Nephron (organoid): ENCODE data around the gene TRIM9.

ENCODE experiments used
- H3K27ac Mint-ChIP-seq, 3 experiments: 2 replicates each; pipeline ENCODE4 v1.8.0; 2020; ENCODE audit warnings: mixed read lengths in 3 of 3, mild to moderate bottlenecking in 2 of 3, moderate library complexity in 1 of 3
- H3K27me3 Mint-ChIP-seq: 2 replicates; pipeline ENCODE4 v1.8.0; 2021; ENCODE audit warnings: low read depth, mild to moderate bottlenecking, moderate library complexity, mixed read lengths
- H3K36me3 Mint-ChIP-seq: 2 replicates; pipeline ENCODE4 v1.8.0; 2020; ENCODE audit warnings: low read depth, mixed read lengths
- H3K4me1 Mint-ChIP-seq: 2 replicates; pipeline ENCODE4 v1.8.0; 2020; ENCODE audit warnings: mixed read lengths
- H3K4me3 Mint-ChIP-seq, 3 experiments: 2 replicates each; pipeline ENCODE4 v1.8.0; 2020; ENCODE audit warnings: mild to moderate bottlenecking in 3 of 3, mixed read lengths in 3 of 3, moderate library complexity in 2 of 3
- H3K9me3 Mint-ChIP-seq: 2 replicates; pipeline ENCODE4 v1.8.0; 2020; ENCODE audit warnings: mixed read lengths
- CTCF ChIP-seq, 3 experiments: fragments of 200-600 bp; sonication (generic); IDR thresholded peaks; one replicate each; pipeline ENCODE4 v1.5.0; 2021; ENCODE audit warnings: antibody characterized with exemption in 3 of 3; ENCODE audit not compliant: unreplicated experiment in 3 of 3

The TRIM9 gene

GRCh38 chr14:51117593-51117992, 22.7 kb upstream of the TRIM9 start:
- H3K9me3 Mint-ChIP-seq: no peaks in the 10 kb centered on the region
- H3K27ac Mint-ChIP-seq: no peak overlapping the region
- TF ChIP-seq CTCF (IDR thresholded peaks at IDR 0.05; ENCODE audit: unreplicated experiment in 3 of 3): no peak
- H3K36me3 Mint-ChIP-seq: no peaks in the 10 kb centered on the region
- no peak overlapping the region for H3K4me3 Mint-ChIP-seq
- H3K27me3 Mint-ChIP-seq: no peaks in the 10 kb centered on the region
- no peaks in the 10 kb centered on the region for H3K4me1 Mint-ChIP-seq

- Mint-ChIP-seq H3K27me3 (no peaks in the 10 kb centered on the region), H3K4me3 (no peak overlapping the region), H3K4me1 (no peaks in the 10 kb centered on the region), H3K36me3 (no peaks in the 10 kb centered on the region), H3K27ac (no peak overlapping the region), H3K9me3 (no peaks in the 10 kb centered on the region)
- no peak for TF ChIP-seq CTCF (IDR thresholded peaks at IDR 0.05; ENCODE audit: unreplicated experiment in 3 of 3)
Observed at GRCh38 chr14:51116682-51117081, 21.8 kb upstream of the TRIM9 start.

- Mint-ChIP-seq H3K27ac (no peak overlapping the region), H3K27me3 (no peaks in the 10 kb centered on the region), H3K9me3 (no peaks in the 10 kb centered on the region), H3K36me3 (no peaks in the 10 kb centered on the region), H3K4me3 (no peak overlapping the region), H3K4me1 (no peaks in the 10 kb centered on the region)
- TF ChIP-seq CTCF (IDR thresholded peaks at IDR 0.05; ENCODE audit: unreplicated experiment in 3 of 3): no peak
Observed at GRCh38 chr14:51109651-51110050, 14.7 kb upstream of the TRIM9 start.

GRCh38 chr14:51107801-51108200, 12.9 kb upstream of the TRIM9 start:
- Mint-ChIP-seq H3K27me3 (no peaks in the 10 kb centered on the region), H3K4me3 (no peak overlapping the region), H3K4me1 (no peaks in the 10 kb centered on the region), H3K36me3 (no peaks in the 10 kb centered on the region), H3K27ac (no peak overlapping the region), H3K9me3 (no peaks in the 10 kb centered on the region)
- TF ChIP-seq CTCF (IDR thresholded peaks at IDR 0.05; ENCODE audit: unreplicated experiment in 3 of 3): no peak

- H3K4me3 Mint-ChIP-seq: no peak overlapping the region
- H3K36me3 Mint-ChIP-seq: no peaks in the 10 kb centered on the region
- TF ChIP-seq CTCF (IDR thresholded peaks at IDR 0.05; ENCODE audit: unreplicated experiment in 3 of 3): no peak
- H3K27ac Mint-ChIP-seq: no peak overlapping the region
- no peaks in the 10 kb centered on the region for H3K9me3 Mint-ChIP-seq
- H3K4me1 Mint-ChIP-seq: no peaks in the 10 kb centered on the region
- H3K27me3 Mint-ChIP-seq: peaks cover 4% of the 10 kb centered on the region
Observed at GRCh38 chr14:51104467-51104866, 9.6 kb upstream of the TRIM9 start.

- TF ChIP-seq CTCF (IDR thresholded peaks at IDR 0.05; ENCODE audit: unreplicated experiment in 3 of 3): no peak
- Mint-ChIP-seq H3K4me3 (no peak overlapping the region), H3K9me3 (no peaks in the 10 kb centered on the region), H3K36me3 (no peaks in the 10 kb centered on the region), H3K4me1 (peaks cover 25% of the 10 kb centered on the region), H3K27ac (no peak overlapping the region), H3K27me3 (peaks cover 55% of the 10 kb centered on the region)
Observed at GRCh38 chr14:51097287-51097686, 2.4 kb upstream of the TRIM9 start.
